GM21737 (cell line): ENCODE measurements around the gene GMNN.
"Not testable (repeated sequence)": the region's sequence is repeated elsewhere in the genome, so short reads cannot be mapped to it uniquely, and the experiment has no call there.

ENCODE experiments used
- ATAC-seq: cut with Tn5 transposase; IDR thresholded peaks from one replicate; pipeline ENCODE4 v1.9.1; 2021; ENCODE audit warnings: mild to moderate bottlenecking, moderate library complexity; ENCODE audit not compliant: unreplicated experiment

The GMNN gene

GRCh38 chr6:24761193-24761835, 13.4 kb upstream of the GMNN start:
- ATAC-seq = no peak

- ATAC-seq = no peak
Measured at GRCh38 chr6:24761851-24762250, 12.9 kb upstream of the GMNN start.

GRCh38 chr6:24763578-24763977, 11.2 kb upstream of the GMNN start:
- ATAC-seq = no peak

GRCh38 chr6:24764833-24765828, 9.6 kb upstream of the GMNN start:
- not testable (repeated sequence) for ATAC-seq

GRCh38 chr6:24765968-24766367, 8.8 kb upstream of the GMNN start:
- ATAC-seq = not testable (repeated sequence)

- ATAC-seq = no peak
Measured at GRCh38 chr6:24766680-24767462, 7.9 kb upstream of the GMNN start.

GRCh38 chr6:24768361-24768760, 6.4 kb upstream of the GMNN start:
- ATAC-seq = no peak

GRCh38 chr6:24775520-24776058, 852 bp downstream of the GMNN start:
- ATAC-seq = no peak

GRCh38 chr6:24777227-24777626, 2.5 kb downstream of the GMNN start:
- no peak for ATAC-seq

GRCh38 chr6:24778121-24778520, 3.4 kb downstream of the GMNN start:
- no peak for ATAC-seq

GRCh38 chr6:24778878-24779277, 4.1 kb downstream of the GMNN start:
- no peak for ATAC-seq

- ATAC-seq = no peak
Measured at GRCh38 chr6:24779416-24780016, 4.8 kb downstream of the GMNN start.

- ATAC-seq = no peak
Measured at GRCh38 chr6:24780206-24780605, 5.5 kb downstream of the GMNN start.

GRCh38 chr6:24788031-24788665, 13.4 kb downstream of the GMNN start:
- ATAC-seq = no peak

- no peak for ATAC-seq
Measured at GRCh38 chr6:24795106-24795505, 20.4 kb downstream of the GMNN start.

GRCh38 chr6:24796616-24797290, 22.0 kb downstream of the GMNN start:
- no peak for ATAC-seq

- ATAC-seq = no peak
Measured at GRCh38 chr6:24797596-24798216, 23.0 kb downstream of the GMNN start.

- ATAC-seq = no peak
Measured at GRCh38 chr6:24798740-24799540, 24.2 kb downstream of the GMNN start, which contains the start of gene ARMH2. ARMH2 (minus strand) TSS chr6:24798917; CDS start chr6:24798857, 60 bp downstream.
